C4-2B (cell line): ENCODE results near the gene CRK.
A peak's percentile ranks its signal among the peaks of the same experiment; 100 is the strongest.

Experiments used
- H3K27ac ChIP-seq: fragments of 450-650 bp; 2 replicates; pipeline ENCODE4 v1.5.1; 2017
- ZFX ChIP-seq: fragments of 450-650 bp; IDR thresholded peaks from 2 replicates; pipeline ENCODE4 v1.6.1; 2017
- TF ChIP-seq, protein P1 (sequence below): fragments of 450-650 bp; conservative IDR thresholded peaks from 2 replicates; pipeline ENCODE4 v1.5.1; 2017; ENCODE audit warnings: mild to moderate bottlenecking

Gene CRK

DNA sequence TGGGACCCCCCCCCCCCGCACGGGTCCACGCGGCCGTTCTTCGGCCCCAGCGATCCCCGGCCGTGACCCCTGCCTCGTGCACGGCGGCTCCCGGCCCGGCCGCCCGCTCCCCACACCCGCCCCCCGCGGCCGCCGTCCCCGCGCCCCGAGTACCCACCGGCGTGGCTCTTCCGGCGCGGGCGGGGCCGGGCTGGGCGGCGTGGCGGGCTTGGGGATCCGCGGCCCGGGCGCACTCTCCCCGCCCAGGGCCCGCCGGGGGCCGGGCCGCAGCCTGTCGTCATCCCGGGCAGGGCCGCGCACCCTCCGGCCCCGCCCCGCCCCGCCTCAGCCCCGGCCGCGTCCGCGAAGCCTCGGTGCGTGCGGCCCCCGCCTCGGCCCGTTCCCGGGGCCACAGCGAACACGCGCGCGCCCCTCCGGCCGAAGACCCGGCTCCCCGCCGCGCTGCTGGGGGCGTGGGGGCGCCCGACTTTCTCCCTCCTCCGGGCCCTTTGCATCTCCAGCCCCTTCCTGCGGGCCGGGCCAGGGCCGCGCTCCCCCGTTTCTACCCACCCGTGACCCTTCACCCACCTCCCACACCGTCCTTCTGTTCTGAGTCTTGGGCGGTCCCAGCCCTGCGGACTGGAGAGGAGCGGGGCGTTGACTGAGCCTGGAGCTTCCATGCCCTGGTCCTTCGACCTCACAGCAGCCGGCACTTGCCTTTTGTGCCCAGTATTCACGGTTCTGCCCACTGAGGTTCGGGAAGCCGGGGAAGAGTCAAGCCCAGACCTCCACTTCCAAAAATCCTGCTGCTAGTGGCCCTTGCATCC, 35.6 kb upstream of the CRK start:
- H3K27ac ChIP-seq, result peak overlapping the region; percentile 88
- TF ChIP-seq, protein P1, sequence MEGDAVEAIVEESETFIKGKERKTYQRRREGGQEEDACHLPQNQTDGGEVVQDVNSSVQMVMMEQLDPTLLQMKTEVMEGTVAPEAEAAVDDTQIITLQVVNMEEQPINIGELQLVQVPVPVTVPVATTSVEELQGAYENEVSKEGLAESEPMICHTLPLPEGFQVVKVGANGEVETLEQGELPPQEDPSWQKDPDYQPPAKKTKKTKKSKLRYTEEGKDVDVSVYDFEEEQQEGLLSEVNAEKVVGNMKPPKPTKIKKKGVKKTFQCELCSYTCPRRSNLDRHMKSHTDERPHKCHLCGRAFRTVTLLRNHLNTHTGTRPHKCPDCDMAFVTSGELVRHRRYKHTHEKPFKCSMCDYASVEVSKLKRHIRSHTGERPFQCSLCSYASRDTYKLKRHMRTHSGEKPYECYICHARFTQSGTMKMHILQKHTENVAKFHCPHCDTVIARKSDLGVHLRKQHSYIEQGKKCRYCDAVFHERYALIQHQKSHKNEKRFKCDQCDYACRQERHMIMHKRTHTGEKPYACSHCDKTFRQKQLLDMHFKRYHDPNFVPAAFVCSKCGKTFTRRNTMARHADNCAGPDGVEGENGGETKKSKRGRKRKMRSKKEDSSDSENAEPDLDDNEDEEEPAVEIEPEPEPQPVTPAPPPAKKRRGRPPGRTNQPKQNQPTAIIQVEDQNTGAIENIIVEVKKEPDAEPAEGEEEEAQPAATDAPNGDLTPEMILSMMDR, result no peak
- peak; percentile 32; the same call in 1 of the 2 replicates for TF ChIP-seq ZFX

DNA sequence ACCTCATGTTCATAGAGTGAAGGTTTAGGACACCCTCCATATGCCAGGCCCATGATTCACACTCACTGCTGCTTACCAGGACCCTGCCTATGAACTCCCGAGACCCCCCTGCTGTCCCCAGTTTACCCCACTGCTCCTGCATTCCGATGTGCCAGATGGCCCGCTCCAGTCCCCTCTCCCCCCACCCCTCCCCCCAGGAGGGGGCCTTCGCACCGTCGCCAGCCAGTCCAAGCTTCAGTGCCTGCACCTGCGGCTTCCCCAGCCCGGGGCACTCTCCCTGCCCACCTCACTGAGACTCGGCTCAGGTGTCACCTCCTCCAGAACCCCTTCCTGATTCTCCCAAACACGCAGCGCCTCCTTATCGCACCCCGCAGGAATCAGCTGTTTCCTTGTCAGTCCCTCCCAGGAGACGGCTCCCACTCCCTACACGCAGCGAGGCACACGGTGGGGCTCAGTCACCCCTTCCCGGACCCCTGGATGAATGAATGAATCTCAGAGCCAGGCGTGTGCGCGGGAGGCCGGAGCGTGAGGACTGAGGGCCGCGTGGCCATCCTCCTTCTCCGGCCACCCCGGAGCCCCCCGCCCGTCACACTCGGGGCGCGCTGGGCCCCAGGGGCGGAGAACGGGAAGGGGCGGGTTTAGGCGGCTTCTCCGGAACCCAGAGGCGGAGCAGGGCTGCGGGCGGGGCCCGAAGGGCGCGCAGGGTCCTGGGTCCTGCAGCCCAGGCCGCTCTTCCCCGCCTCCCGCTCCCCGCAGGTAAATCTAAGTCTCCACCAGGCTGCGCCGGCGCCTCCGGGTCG, 34.8 kb upstream of the CRK start:
- no peak for TF ChIP-seq ZFX
- TF ChIP-seq, protein P1, result no peak
- H3K27ac ChIP-seq, result peak overlapping the region; percentile 88

DNA sequence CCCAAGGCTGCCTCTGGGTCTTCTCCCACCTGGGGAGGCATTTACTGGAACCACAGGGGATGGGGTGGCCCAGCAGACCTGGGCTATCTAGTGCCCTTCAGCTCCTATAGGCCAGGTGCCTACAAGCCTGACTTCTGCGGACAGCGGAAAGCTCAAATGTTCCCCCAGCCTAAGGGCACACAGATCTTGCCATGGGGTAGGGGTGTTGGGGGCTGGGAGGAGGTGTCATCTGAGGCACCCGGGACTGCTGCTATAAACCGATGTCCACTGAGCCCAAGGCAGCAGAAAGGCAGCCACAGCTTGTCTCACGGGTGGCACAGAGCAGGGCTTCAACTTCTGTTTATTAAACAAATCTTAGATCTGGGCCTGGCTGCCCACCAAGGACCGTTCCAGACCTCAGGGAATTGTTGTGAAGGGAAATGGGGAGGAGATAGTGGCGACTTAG, 32.8 kb upstream of the CRK start:
- no peak overlapping the region for H3K27ac ChIP-seq

DNA sequence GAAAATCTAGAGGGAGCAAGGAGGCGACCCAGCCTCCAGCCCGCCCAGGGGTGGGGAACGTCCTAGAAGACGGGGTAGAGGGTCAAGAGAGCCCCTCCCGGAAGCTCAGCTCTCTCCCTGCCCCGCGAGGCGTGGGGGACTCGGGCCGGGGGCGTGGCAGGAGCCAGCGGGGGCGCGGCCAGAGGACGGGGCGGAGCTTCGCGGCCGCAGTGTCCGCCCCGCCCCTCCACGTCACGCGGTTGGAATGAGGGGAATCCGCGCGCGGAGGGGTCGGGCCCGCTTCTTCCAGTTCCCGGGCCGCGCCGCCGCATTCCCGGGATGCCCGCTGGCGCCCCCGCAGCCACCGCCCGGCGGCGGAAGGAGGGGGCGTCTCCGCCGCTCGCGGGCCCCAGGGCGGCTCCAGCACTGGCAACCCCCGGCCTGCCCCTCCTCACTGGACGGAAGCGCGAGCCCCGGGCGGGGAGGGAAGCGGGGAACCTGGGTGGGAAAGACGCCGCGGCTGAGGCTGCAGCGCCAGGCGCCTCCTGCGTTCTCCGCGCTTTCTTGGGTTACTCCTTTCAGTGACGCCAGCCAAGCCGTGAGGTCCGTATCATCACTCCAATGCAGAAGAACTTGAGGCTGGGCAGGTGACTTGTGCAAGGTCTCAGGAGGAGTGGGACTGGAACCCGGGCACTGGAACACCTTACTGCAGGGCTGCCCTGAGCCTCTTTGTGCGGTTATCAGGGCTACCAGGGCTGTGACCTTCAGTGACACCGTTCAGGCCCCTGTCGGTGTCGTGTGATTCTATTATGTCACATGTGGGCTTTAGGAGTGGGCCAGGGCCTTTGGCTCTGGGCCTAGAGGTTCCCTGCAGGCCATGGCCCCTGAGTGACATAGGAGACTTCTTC, 32.1 kb upstream of the CRK start:
- TF ChIP-seq, protein P1, result no peak
- TF ChIP-seq ZFX, result no peak
- no peak overlapping the region for H3K27ac ChIP-seq

More for the DNA sequence above, 32.8 kb upstream of the CRK start:
- no peak for TF ChIP-seq ZFX
- TF ChIP-seq, protein P1, result no peak

DNA sequence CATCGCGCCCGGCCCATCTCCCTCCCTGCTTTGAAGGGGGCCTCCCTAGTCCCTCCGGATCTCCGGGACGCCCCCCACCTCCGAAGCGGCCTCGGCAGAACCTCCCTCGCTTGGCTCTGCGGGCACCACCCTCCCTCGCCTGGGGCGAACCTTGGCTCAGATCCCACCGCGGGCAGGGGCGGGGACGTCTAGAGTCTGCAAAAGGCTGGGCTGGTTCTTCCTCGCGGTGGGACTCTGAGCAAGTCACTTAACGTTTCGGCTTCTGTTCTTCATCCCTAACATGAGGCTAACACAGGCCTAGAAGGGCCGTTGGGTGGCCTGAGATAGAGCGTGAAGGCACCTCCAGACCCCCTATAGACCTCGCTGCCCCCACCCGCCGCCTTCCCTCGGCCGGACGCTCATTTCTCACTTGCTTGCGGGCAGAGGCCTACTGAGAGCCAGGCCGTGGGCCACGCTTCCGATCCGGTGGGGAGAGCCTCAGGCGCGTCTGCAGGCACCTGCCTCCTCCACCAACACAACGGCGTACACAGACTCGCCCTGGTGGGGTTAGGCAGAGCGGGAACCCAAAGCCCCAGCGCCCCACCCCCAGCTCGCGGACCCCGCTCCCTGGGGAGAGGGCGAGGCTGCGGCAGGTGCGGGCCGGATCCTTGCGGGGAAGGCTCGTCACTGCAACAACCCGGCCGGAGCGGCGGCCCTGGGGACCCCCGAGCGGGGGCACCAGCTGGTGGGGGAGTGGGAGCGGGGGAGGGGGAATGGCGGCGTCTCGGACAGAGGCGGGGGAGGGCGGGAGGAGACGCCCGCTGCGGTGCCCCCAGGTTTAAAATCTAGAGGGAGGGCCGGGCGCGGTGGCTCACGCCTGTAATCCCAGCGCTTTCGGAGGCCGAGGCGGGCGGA, 31.0 kb upstream of the CRK start:
- TF ChIP-seq, protein P1, result no peak
- TF ChIP-seq ZFX, result no peak
- peak overlapping the region; percentile 97 for H3K27ac ChIP-seq
